Astrocyte of the hippocampus (primary cell): ENCODE results near the gene NAT16.
"Not testable (repeated sequence)": the region's sequence is repeated elsewhere in the genome, so short reads cannot be mapped to it uniquely, and the experiment has no call there.

Experiments
- DNase-seq: peaks from one replicate; pipeline ENCODE4 v3.0.0; 2011; ENCODE audit warnings: low read depth, low spot score

The NAT16 gene

GRCh38 chr7:101202603-101202918 is 22.5 kb upstream of the NAT16 start:
- DNase-seq = no peak

- peak; percentile 23 for DNase-seq
Measured at GRCh38 chr7:101201695-101202602, 21.9 kb upstream of the NAT16 start.

- DNase-seq = no peak
Measured at GRCh38 chr7:101200862-101201599, 20.9 kb upstream of the NAT16 start, which contains the start of gene MOGAT3. Gene MOGAT3, minus strand, starts transcription at chr7:101201036. Its CDS starts 182 bp downstream, at chr7:101200854.

- DNase-seq = no peak
Measured at GRCh38 chr7:101200504-101200861, 20.4 kb upstream of the NAT16 start.

- DNase-seq = not testable (repeated sequence)
Measured at GRCh38 chr7:101199522-101199921, 19.4 kb upstream of the NAT16 start.

- no peak for DNase-seq
Measured at GRCh38 chr7:101198476-101198875, 18.4 kb upstream of the NAT16 start.

- no peak for DNase-seq
Measured at GRCh38 chr7:101197991-101198390, 17.9 kb upstream of the NAT16 start.

DNA sequence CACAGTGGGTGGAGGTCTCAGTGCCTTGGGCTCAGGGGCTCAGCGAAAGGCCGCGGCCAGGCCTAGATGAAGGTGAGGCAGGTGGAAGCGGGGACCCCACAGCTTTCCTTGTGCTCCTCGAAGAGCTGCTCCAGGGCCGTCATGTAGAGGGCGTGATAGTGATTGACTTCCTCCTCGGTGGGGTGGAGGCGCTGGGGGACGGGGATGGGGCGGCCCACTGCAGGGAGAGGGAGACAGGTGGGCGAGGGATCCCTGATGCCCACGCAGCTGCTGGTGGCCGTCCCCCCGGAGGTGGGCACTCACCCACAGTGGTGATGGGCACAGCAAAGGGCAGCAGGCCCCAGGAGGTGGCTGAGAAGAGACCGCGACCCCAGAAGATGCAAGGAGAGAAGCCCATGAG is 15.8 kb upstream of the NAT16 start:
- DNase-seq = no peak

GRCh38 chr7:101189109-101189508 is 9.0 kb upstream of the NAT16 start:
- DNase-seq = no peak

DNA sequence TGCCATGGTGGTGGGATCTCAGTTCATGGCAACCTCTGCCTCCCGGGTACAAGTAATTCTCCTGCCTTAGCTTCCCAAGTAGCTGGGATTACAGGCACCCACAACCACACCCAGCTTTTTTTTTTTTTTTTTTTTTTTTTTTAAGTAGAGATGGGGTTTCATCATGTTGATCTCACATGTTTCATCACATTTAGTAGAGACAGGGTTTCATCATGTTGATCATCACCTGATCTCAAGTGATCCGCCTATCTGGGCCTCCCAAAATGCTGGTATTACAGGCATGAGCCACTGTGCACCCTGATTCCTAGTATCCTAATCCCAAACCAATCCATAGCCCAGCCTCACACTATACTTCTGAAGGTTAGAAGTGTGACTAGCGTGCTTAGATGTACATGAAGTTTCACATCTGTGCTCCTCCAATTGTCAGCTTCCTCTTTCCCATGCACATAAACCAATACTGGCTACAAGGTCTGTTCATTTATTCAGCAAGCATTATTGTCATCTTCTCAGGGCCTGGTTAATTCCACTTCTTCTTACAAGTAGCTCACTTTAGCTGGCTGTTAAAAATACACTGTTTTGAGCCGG is 6.8 kb upstream of the NAT16 start:
- DNase-seq = no peak

- no peak for DNase-seq
Measured at GRCh38 chr7:101186194-101186593, 6.1 kb upstream of the NAT16 start.

GRCh38 chr7:101185258-101185839 is 5.3 kb upstream of the NAT16 start:
- DNase-seq = peak; percentile 50

GRCh38 chr7:101179713-101180112 is 380 bp downstream of the NAT16 start:
- no peak for DNase-seq

GRCh38 chr7:101179117-101179516 is 976 bp downstream of the NAT16 start:
- no peak for DNase-seq

GRCh38 chr7:101177644-101178043 is 2.4 kb downstream of the NAT16 start:
- no peak for DNase-seq

DNA sequence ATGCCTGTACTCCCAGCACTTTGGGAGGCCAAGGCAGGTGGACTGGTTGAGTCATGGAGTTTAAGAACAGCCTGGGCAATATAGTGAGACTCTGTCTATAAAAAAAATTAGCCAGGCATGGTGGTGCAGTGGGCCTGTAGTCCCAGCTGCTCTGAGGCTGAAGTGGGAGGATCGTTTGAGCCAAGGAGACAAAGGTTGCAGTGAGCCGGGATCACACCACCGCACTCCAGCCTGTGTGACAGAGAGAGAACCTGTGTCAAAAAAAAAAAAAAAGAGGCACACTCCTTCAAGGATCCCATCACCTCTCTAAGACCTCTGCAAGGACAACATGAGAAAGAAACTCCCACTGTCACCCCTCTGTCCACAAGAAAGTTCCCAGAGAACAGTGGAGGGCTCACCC is 4.4 kb downstream of the NAT16 start:
- no peak for DNase-seq

- no peak for DNase-seq
Measured at GRCh38 chr7:101174322-101174854, 5.7 kb downstream of the NAT16 start.

DNA sequence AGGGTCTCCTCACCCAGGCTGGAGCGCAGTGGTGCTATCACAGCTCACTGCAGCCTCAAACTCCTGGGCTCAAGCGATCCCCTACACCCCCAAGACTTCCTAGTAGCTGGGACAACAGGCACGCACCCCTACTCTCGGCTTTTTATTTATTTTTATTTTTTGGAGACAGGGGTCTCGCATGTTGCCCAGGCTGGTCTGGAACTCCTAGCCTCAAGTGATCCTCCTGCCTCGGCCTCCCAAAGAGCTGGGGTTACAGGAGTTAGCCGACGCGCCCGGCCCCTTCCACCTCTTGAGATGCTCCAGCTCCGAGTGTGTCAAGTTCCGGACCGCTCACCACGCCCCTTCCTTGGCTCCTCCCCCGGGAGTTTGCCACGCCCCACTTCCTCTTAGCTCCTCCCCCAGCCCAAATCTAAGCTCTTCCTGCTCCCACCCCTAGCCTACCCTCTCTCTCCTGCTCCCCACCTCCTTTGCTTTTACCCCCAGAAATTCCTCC is 6.3 kb downstream of the NAT16 start:
- peak; percentile 50 for DNase-seq

DNA sequence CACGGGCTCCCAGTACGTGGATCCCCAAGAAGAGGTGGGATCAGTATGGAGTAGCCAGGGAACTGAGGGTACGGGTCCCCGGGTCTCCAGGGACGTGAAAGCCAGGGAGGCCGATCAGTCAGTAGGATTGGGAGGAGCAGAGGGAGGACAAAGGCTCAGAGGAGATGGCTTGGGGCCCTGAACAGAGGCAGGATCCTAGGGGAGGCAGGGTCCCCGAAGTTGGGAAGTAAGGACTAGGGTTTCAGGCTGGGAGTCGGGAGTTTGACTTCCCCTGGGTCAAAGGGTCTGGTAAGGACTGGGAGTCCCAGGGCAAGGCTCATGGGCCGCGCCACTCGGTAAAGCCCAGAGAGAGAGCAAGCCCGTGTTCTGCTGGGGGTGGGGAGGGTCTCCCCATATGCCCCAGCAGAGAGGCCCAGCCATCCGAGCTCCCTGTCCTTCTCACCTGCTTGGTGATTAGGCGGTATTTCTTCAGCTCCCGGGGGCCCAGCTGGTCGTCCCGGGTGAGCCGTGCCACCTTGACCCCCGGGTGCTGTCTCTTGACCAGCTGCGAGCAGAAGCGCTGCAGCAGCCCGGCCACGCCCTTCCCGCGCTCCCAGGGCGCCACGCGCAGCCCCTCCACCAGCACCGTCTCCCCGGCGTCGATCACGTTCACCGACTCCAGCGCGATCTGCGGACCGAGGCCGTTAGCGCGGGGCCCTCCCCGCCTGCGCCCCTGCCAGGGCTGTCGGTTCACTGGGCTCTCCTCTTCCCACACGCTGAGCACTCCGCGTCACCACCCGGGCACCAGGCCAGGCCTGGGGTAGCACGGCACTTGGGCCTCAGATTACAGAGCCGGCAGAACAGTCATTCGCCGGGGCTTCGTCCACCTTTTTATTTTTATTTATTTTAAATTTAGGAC is 7.0 kb downstream of the NAT16 start:
- DNase-seq = peak; percentile 94

DNA sequence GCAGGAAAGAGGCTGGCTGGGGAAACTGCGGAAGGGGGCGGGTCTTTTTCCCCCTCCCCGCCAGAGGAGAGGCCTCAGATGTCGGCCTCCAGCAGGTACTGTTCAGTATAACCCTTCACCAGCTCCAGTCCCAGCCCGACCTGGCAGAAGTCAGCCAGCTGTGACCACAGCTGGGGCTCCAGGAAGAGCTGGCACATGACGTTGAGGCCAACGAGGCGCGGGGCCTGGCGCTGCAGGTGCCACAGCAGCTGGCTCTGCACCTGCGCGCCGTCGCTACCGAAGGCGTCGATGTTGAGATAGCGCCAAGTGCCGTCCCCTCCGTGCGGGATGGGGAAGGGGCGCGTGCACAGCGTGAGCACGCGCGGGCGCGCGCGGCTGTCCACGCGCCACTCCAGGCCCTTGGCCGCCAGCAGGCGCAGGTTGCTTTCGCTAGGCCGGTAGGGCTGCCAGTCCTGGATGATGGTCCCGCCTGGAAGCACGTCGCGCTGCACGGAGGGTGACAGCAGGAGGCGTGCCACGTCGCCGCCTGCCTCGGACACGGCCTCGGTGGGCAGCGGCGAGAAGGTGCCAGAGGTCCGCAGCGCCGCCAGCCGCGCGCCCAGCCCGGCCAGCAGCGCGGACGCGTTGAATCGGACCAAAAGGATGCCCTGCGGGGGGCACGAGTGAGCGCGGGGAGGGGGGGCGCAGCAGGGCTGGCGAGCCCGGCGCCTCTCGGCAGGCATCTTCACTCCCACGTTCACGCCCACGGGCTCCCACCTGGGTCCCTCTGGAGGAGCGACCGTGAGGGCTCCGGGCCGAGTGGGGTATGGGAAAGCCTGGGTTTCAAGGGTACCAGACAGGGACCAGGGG is 7.9 kb downstream of the NAT16 start:
- no peak for DNase-seq
